ENCODE data around the gene CCDC154. TPM values are rescaled to one million over a fixed set of nuclear protein-coding genes. Genes with fewer than 3 reads are reported as not detected.

CCDC154 gene
- total and polyA plus RNA-seq, 2 experiments from 2014 or later, result 0.31 TPM; not detected in 1

DNA sequence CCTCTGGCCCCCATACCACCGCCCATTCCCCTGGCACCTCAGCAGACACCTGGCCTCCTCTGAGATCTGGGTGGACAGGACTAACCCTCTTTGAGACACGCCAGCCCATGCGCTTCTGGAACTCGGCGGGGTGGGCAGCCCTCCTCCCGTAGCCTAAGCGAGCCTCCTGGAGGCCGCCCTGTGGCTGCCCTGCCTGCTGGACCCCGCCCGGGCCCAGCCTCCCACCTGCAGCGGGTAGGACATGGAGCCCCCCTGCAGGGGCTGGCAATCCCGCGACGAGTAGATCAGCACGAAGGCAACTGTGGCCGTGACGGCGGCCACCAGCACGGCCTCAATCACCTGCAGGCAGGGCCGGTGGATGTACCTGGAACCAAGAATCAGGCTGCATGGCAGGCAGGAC, 8.2 kb upstream of the CCDC154 start:
- no peaks in the 10 kb centered on the region for H4K20me1 ChIP-seq (replicated peaks; ENCODE audit: insufficient read depth)
- Mint-ChIP-seq H3K27me3 (ENCODE audit: insufficient read depth, low read depth, poor library complexity) (peaks cover 9% of the 10 kb centered on the region), H3K36me3 (ENCODE audit: low read depth) (peaks cover 12% of the 10 kb centered on the region), H3K4me1 (no peaks in the 10 kb centered on the region), H3K27ac (no peak overlapping the region), H3K4me3 (no peak overlapping the region), H3K9me3 (no peaks in the 10 kb centered on the region)
- H3K4me1 ChIP-seq (ENCODE audit: insufficient read depth), result no peaks in the 10 kb centered on the region
- H3K27ac ChIP-seq (ENCODE audit: low read depth), result no peak overlapping the region
- H3K9me2 ChIP-seq (ENCODE audit: insufficient read depth), result no peaks in the 10 kb centered on the region
- no peak for DNase-seq (ENCODE audit: low spot score)
- H3K79me2 ChIP-seq (replicated peaks; ENCODE audit: insufficient read depth), result no peaks in the 10 kb centered on the region
- no peak overlapping the region for H3K4me2 ChIP-seq
- ATAC-seq, result no peak
- no peak overlapping the region for H2AFZ ChIP-seq
- H3K27me3 ChIP-seq (ENCODE audit: insufficient read depth), result no peaks in the 10 kb centered on the region
- no peak for TF ChIP-seq ZNF114 (CRISPR knock-in tag; IDR thresholded peaks at IDR 0.05)
- no peak for TF ChIP-seq JUNB (IDR thresholded peaks at IDR 0.05; ENCODE audit: unreplicated experiment)
- TF ChIP-seq, protein P1, sequence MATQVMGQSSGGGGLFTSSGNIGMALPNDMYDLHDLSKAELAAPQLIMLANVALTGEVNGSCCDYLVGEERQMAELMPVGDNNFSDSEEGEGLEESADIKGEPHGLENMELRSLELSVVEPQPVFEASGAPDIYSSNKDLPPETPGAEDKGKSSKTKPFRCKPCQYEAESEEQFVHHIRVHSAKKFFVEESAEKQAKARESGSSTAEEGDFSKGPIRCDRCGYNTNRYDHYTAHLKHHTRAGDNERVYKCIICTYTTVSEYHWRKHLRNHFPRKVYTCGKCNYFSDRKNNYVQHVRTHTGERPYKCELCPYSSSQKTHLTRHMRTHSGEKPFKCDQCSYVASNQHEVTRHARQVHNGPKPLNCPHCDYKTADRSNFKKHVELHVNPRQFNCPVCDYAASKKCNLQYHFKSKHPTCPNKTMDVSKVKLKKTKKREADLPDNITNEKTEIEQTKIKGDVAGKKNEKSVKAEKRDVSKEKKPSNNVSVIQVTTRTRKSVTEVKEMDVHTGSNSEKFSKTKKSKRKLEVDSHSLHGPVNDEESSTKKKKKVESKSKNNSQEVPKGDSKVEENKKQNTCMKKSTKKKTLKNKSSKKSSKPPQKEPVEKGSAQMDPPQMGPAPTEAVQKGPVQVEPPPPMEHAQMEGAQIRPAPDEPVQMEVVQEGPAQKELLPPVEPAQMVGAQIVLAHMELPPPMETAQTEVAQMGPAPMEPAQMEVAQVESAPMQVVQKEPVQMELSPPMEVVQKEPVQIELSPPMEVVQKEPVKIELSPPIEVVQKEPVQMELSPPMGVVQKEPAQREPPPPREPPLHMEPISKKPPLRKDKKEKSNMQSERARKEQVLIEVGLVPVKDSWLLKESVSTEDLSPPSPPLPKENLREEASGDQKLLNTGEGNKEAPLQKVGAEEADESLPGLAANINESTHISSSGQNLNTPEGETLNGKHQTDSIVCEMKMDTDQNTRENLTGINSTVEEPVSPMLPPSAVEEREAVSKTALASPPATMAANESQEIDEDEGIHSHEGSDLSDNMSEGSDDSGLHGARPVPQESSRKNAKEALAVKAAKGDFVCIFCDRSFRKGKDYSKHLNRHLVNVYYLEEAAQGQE (IDR thresholded peaks at IDR 0.05; ENCODE audit: unreplicated experiment), result no peak
- TF ChIP-seq, protein P2, sequence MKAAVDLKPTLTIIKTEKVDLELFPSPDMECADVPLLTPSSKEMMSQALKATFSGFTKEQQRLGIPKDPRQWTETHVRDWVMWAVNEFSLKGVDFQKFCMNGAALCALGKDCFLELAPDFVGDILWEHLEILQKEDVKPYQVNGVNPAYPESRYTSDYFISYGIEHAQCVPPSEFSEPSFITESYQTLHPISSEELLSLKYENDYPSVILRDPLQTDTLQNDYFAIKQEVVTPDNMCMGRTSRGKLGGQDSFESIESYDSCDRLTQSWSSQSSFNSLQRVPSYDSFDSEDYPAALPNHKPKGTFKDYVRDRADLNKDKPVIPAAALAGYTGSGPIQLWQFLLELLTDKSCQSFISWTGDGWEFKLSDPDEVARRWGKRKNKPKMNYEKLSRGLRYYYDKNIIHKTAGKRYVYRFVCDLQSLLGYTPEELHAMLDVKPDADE (IDR thresholded peaks at IDR 0.05), result no peak
- no peak for TF ChIP-seq CREB1 (CRISPR knock-in tag; IDR thresholded peaks at IDR 0.05; ENCODE audit: low read depth)
- no peak for TF ChIP-seq NANOG (IDR thresholded peaks at IDR 0.05; ENCODE audit: borderline replicate concordance)
- TF ChIP-seq EZH2 (IDR thresholded peaks at IDR 0.05; ENCODE audit: low read depth, unreplicated experiment), result no peak
- no peak for TF ChIP-seq STAT1 (IDR thresholded peaks at IDR 0.05; ENCODE audit: unreplicated experiment)
- no peak for TF ChIP-seq EZH2phosphoT487 (IDR thresholded peaks at IDR 0.05; ENCODE audit: unreplicated experiment)
- TF ChIP-seq ZNF462 (CRISPR knock-in tag; IDR thresholded peaks at IDR 0.05), result no peak
- TF ChIP-seq POLR2AphosphoS5 (IDR thresholded peaks at IDR 0.05; ENCODE audit: low read depth), result no peak
- TF ChIP-seq, protein P3, sequence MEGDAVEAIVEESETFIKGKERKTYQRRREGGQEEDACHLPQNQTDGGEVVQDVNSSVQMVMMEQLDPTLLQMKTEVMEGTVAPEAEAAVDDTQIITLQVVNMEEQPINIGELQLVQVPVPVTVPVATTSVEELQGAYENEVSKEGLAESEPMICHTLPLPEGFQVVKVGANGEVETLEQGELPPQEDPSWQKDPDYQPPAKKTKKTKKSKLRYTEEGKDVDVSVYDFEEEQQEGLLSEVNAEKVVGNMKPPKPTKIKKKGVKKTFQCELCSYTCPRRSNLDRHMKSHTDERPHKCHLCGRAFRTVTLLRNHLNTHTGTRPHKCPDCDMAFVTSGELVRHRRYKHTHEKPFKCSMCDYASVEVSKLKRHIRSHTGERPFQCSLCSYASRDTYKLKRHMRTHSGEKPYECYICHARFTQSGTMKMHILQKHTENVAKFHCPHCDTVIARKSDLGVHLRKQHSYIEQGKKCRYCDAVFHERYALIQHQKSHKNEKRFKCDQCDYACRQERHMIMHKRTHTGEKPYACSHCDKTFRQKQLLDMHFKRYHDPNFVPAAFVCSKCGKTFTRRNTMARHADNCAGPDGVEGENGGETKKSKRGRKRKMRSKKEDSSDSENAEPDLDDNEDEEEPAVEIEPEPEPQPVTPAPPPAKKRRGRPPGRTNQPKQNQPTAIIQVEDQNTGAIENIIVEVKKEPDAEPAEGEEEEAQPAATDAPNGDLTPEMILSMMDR (conservative IDR thresholded peaks at IDR 0.05; ENCODE audit: low read depth in 2 of 2), result no peak
- no peak for TF ChIP-seq ZNF331 (CRISPR knock-in tag; IDR thresholded peaks at IDR 0.05; ENCODE audit: low read depth)
- no peaks in the 10 kb centered on the region for H3K36me3 ChIP-seq (ENCODE audit: insufficient read depth)
- no peak overlapping the region for H3K4me3 ChIP-seq
- no peaks in the 10 kb centered on the region for H3F3A ChIP-seq (replicated peaks; ENCODE audit: low read depth)

Data from GM23338 (cell line).